ENCODE results near the gene MRPL55.
A peak's percentile ranks its signal among the peaks of the same experiment; 100 is the strongest.

Gene MRPL55

GRCh38 chr1:228101994-228102790, 6.9 kb downstream of the MRPL55 start:
- DNase-seq: peak; percentile 74
- peaks cover 25% of the 10 kb centered on the region for H3K4me1 Mint-ChIP-seq
- H3K27ac Mint-ChIP-seq: no peak overlapping the region
- peaks cover 28% of the 10 kb centered on the region for H3K36me3 Mint-ChIP-seq (ENCODE audit: low read depth)
- peaks cover 2% of the 10 kb centered on the region for H3K27me3 Mint-ChIP-seq (ENCODE audit: low read depth, poor library complexity)
- H3K4me3 Mint-ChIP-seq: peak overlapping the region; percentile 92
- no peak for TF ChIP-seq CTCF (IDR thresholded peaks at IDR 0.05)
- H3K9me3 Mint-ChIP-seq: no peaks in the 10 kb centered on the region

GRCh38 chr1:228101614-228101993, 7.5 kb downstream of the MRPL55 start:
- peak overlapping the region; percentile 75 for H3K4me3 Mint-ChIP-seq
- peaks cover 25% of the 10 kb centered on the region for H3K4me1 Mint-ChIP-seq
- H3K9me3 Mint-ChIP-seq: no peaks in the 10 kb centered on the region
- peaks cover 31% of the 10 kb centered on the region for H3K36me3 Mint-ChIP-seq (ENCODE audit: low read depth)
- no peak for DNase-seq
- no peak for TF ChIP-seq CTCF (IDR thresholded peaks at IDR 0.05)
- peaks cover 2% of the 10 kb centered on the region for H3K27me3 Mint-ChIP-seq (ENCODE audit: low read depth, poor library complexity)
- no peak overlapping the region for H3K27ac Mint-ChIP-seq

GRCh38 chr1:228100822-228101613, 8.1 kb downstream of the MRPL55 start:
- H3K27ac Mint-ChIP-seq: no peak overlapping the region
- DNase-seq: no peak
- H3K36me3 Mint-ChIP-seq (ENCODE audit: low read depth): peaks cover 33% of the 10 kb centered on the region
- peak overlapping the region; percentile 75 for H3K4me3 Mint-ChIP-seq
- H3K27me3 Mint-ChIP-seq (ENCODE audit: low read depth, poor library complexity): peaks cover 2% of the 10 kb centered on the region
- H3K9me3 Mint-ChIP-seq: peaks cover under 1% of the 10 kb centered on the region
- H3K4me1 Mint-ChIP-seq: peaks cover 25% of the 10 kb centered on the region
- TF ChIP-seq CTCF (IDR thresholded peaks at IDR 0.05): no peak

- no peak for TF ChIP-seq CTCF (IDR thresholded peaks at IDR 0.05)
- no peak overlapping the region for H3K4me3 Mint-ChIP-seq
- H3K4me1 Mint-ChIP-seq: peaks cover 20% of the 10 kb centered on the region
- no peak overlapping the region for H3K27ac Mint-ChIP-seq
- peaks cover 17% of the 10 kb centered on the region for H3K9me3 Mint-ChIP-seq
- DNase-seq: no peak
- peaks cover 3% of the 10 kb centered on the region for H3K27me3 Mint-ChIP-seq (ENCODE audit: low read depth, poor library complexity)
- H3K36me3 Mint-ChIP-seq (ENCODE audit: low read depth): peaks cover 50% of the 10 kb centered on the region
These were observed 9.8 kb downstream of the MRPL55 start for GRCh38 chr1:228099331-228099732.

GRCh38 chr1:228098323-228098931, 10.7 kb downstream of the MRPL55 start:
- peaks cover 59% of the 10 kb centered on the region for H3K36me3 Mint-ChIP-seq (ENCODE audit: low read depth)

More at GRCh38 chr1:228098323-228098931, 10.7 kb downstream of the MRPL55 start:
- Mint-ChIP-seq H3K4me1 (peaks cover 14% of the 10 kb centered on the region), H3K27me3 (ENCODE audit: low read depth, poor library complexity) (peaks cover 3% of the 10 kb centered on the region), H3K27ac (no peak overlapping the region), H3K4me3 (no peak overlapping the region), H3K9me3 (peaks cover 25% of the 10 kb centered on the region)
- no peak for TF ChIP-seq CTCF (IDR thresholded peaks at IDR 0.05)
- no peak for DNase-seq

All from nephron progenitor cell (in vitro differentiated cells).